Smooth muscle cell (in vitro differentiated cells): Measurements from ENCODE around the gene ATP2A2. TPM values are rescaled to one million over a fixed set of nuclear protein-coding genes. Genes with fewer than 3 reads are reported as not detected.
A peak's percentile ranks its signal among the peaks of the same experiment; 100 is the strongest.

Source experiments
- DNase-seq: peaks from one replicate; lab custom pipeline; 2025; ENCODE audit not compliant: unreplicated experiment; lab: John Stamatoyannopoulos, UW
- H2AFZ ChIP-seq: fragments of 200-600 bp; sonication (generic); 2 replicates; pipeline ENCODE4 v1.6.0; 2016; ENCODE audit warnings: antibody characterized with exemption, low read depth, mild to moderate bottlenecking
- H3F3A ChIP-seq: fragments of 200-600 bp; sonication (generic); 2 replicates; pipeline ENCODE4 v1.6.0; 2017; ENCODE audit warnings: antibody characterized with exemption, low read depth
- H3K27ac ChIP-seq: fragments of 200-600 bp; sonication (generic); 2 replicates; pipeline ENCODE4 v1.5.1; 2016; ENCODE audit warnings: low read depth, mild to moderate bottlenecking
- H3K27me3 ChIP-seq: fragments of 200-600 bp; sonication (generic); 2 replicates; pipeline ENCODE4 v1.6.1; 2016; ENCODE audit warnings: low read depth, mild to moderate bottlenecking
- H3K36me3 ChIP-seq: fragments of 200-600 bp; sonication (generic); 2 replicates; pipeline ENCODE4 v1.5.1; 2016; ENCODE audit warnings: low read depth
- H3K4me1 ChIP-seq: fragments of 200-600 bp; sonication (generic); 2 replicates; pipeline ENCODE4 v1.5.1; 2016; ENCODE audit warnings: low read depth
- H3K4me2 ChIP-seq: fragments of 200-600 bp; sonication (generic); 2 replicates; pipeline ENCODE4 v1.6.0; 2016; ENCODE audit warnings: mild to moderate bottlenecking
- H3K4me3 ChIP-seq: fragments of 200-600 bp; sonication (generic); 2 replicates; pipeline ENCODE4 v1.5.1; 2016; ENCODE audit warnings: mild to moderate bottlenecking
- H3K79me2 ChIP-seq: fragments of 200-600 bp; sonication (generic); 2 replicates; pipeline ENCODE4 v1.6.0; 2016; ENCODE audit warnings: low read depth, mild to moderate bottlenecking
- H3K9ac ChIP-seq: fragments of 200-600 bp; sonication (generic); 2 replicates; pipeline ENCODE4 v1.6.0; 2016; ENCODE audit warnings: low read depth
- H3K9me3 ChIP-seq: fragments of 200-600 bp; sonication (generic); replicated peaks from 2 replicates; pipeline ENCODE4 v1.5.1; 2016; ENCODE audit warnings: low read depth
- H4K20me1 ChIP-seq: fragments of 200-600 bp; sonication (generic); 2 replicates; pipeline ENCODE4 v1.6.0; 2016; ENCODE audit warnings: low read depth
- CTCF ChIP-seq: fragments of 200-600 bp; sonication (generic); IDR thresholded peaks from 2 replicates; pipeline ENCODE4 v1.5.1; 2017; ENCODE audit warnings: borderline replicate concordance, mild to moderate bottlenecking, antibody characterized with exemption; ENCODE audit not compliant: insufficient read depth, poor library complexity, severe bottlenecking
- WGBS: methylation state at CpG from one replicate; pipeline ENCODE4 v1.1.7; 2016; ENCODE audit warnings: low lambda C conversion rate; 5-methylcytosine and 5-hydroxymethylcytosine counted together
- polyA plus RNA-seq: library from polyadenylated mRNA; unstranded; fragments of >200 nt; fragmentation: Nextera tagmentation; extraction: Ambion mirVana; gene quantifications from 2 replicates; pipeline ENCODE4 v1.2.1, GENCODE V29; 2016
- total RNA-seq: library from RNA; depleted of rRNA; stranded (reverse); fragments of >200 nt; gene quantifications from 2 replicates; pipeline ENCODE4 v1.2.3, GENCODE V29; 2014

ATP2A2 gene
- total and polyA plus RNA-seq, 2 experiments from 2014 or later = 47.6 to 104 TPM

- WGBS = 94% methylated on average over 2 of the region's 2 CpGs
- Histone ChIP-seq H3K79me2 (peaks cover 97% of the 10 kb centered on the region), H3K4me2 (no peak overlapping the region), H3K9me3 (no peaks in the 10 kb centered on the region), H3K27ac (no peak overlapping the region), H3K4me3 (no peak overlapping the region), H3K9ac (no peak overlapping the region), H3K36me3 (peaks cover 16% of the 10 kb centered on the region), H3K4me1 (peaks cover 6% of the 10 kb centered on the region), H2AFZ (no peak overlapping the region), H3F3A (no peaks in the 10 kb centered on the region), H4K20me1 (peaks cover 96% of the 10 kb centered on the region), H3K27me3 (no peaks in the 10 kb centered on the region)
- DNase-seq = no peak
- no peak for TF ChIP-seq CTCF
Observed at GRCh38 chr12:110289711-110290078, 8.6 kb downstream of the ATP2A2 start.

DNA sequence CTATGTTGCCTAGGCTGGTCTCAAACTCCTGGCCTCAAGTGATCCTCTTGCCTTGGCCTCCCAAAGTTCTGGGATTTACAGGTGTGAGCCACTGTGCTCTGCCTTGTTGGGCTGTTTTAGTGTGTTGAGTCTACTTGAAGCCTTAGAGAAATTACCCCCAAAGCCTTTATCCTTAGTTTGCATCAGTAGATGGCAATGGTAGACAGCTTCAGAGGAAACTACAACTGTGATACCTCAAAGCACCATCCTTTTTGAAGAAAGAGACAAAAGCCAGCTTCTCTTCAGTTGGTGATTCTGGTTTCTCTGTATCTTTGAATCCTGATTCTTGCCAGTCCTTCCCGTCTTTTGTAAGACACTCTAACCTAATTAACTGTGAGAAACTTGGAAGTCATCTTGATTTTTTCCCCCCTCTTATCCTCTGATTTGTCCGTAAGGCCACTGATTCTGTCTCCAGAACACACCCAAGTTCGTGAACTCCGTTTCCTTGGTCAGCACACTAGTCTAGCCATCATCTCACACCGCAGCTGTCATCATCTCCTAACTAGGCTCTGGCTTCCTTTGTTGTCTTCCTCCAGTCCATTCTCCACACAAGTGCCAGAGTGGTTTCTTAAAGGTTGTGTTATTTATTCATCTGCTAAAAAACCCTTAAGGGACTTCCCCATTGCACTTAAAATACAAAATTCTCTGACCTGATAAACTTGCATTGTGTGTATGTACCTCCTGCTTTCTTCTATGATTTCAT, 20.2 kb downstream of the ATP2A2 start:
- H2AFZ ChIP-seq = no peak overlapping the region
- peaks cover 87% of the 10 kb centered on the region for H3K79me2 ChIP-seq
- DNase-seq = no peak
- H4K20me1 ChIP-seq = peaks cover 94% of the 10 kb centered on the region
- TF ChIP-seq CTCF = no peak
- no peaks in the 10 kb centered on the region for H3K9me3 ChIP-seq
- 91% methylated on average over 5 of the region's 5 CpGs for WGBS
- H3F3A ChIP-seq = no peaks in the 10 kb centered on the region
- H3K4me3 ChIP-seq = no peak overlapping the region
- H3K27ac ChIP-seq = peak overlapping the region; percentile 8
- H3K27me3 ChIP-seq = no peaks in the 10 kb centered on the region
- no peak overlapping the region for H3K4me2 ChIP-seq
- H3K9ac ChIP-seq = no peak overlapping the region
- no peaks in the 10 kb centered on the region for H3K4me1 ChIP-seq
- peaks cover 40% of the 10 kb centered on the region for H3K36me3 ChIP-seq

GRCh38 chr12:110304061-110304551, 23.1 kb downstream of the ATP2A2 start:
- DNase-seq = no peak
- Histone ChIP-seq H3K4me3 (no peak overlapping the region), H3K27me3 (no peaks in the 10 kb centered on the region), H3F3A (no peaks in the 10 kb centered on the region), H2AFZ (no peak overlapping the region), H3K4me1 (no peaks in the 10 kb centered on the region), H3K36me3 (peaks cover 19% of the 10 kb centered on the region), H4K20me1 (peaks cover 96% of the 10 kb centered on the region), H3K9me3 (no peaks in the 10 kb centered on the region), H3K79me2 (peaks cover 92% of the 10 kb centered on the region), H3K4me2 (peak overlapping the region; percentile 2), H3K9ac (no peak overlapping the region), H3K27ac (peak overlapping the region; percentile 46)
- no peak for TF ChIP-seq CTCF
- WGBS = 67% methylated on average over 4 of the region's 4 CpGs

DNA sequence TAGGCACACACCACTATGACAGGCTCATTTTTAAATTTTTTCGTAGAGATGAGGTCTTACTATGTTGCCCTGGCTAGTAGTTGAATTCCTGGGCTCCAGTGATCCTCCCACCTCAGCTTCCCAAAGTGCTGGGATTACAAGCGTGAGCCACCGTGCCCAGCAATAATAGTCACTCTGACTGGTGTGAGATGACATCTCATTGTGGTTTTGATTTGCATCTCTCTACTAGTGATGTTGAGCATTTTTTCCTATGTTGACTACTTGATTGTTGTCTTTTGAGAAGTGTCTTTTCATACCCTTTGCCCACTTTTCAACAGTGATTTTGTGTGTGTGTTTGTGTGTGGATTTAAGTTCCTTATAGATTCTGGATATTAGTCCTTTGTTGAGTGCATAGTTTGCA, 26.3 kb downstream of the ATP2A2 start:
- H3K27me3 ChIP-seq = no peaks in the 10 kb centered on the region
- H3K79me2 ChIP-seq = peaks cover 97% of the 10 kb centered on the region
- H3K36me3 ChIP-seq = peaks cover 11% of the 10 kb centered on the region
- H3K9ac ChIP-seq = no peak overlapping the region
- H3K9me3 ChIP-seq = no peaks in the 10 kb centered on the region
- no peak for DNase-seq
- no peak for TF ChIP-seq CTCF
- no peaks in the 10 kb centered on the region for H3K4me1 ChIP-seq
- H3F3A ChIP-seq = no peaks in the 10 kb centered on the region
- H3K27ac ChIP-seq = peak overlapping the region; percentile 67
- H2AFZ ChIP-seq = no peak overlapping the region
- no peak overlapping the region for H3K4me2 ChIP-seq
- H4K20me1 ChIP-seq = peaks cover 96% of the 10 kb centered on the region
- 49% methylated on average over 3 of the region's 3 CpGs for WGBS
- H3K4me3 ChIP-seq = no peak overlapping the region
